ENCODE results near the gene KLF13. TPM values are rescaled to one million over a fixed set of nuclear protein-coding genes. Genes with fewer than 3 reads are reported as not detected.

KLF13 gene
- total RNA-seq, result 21.4 and 33.6 TPM in 2 replicates

DNA sequence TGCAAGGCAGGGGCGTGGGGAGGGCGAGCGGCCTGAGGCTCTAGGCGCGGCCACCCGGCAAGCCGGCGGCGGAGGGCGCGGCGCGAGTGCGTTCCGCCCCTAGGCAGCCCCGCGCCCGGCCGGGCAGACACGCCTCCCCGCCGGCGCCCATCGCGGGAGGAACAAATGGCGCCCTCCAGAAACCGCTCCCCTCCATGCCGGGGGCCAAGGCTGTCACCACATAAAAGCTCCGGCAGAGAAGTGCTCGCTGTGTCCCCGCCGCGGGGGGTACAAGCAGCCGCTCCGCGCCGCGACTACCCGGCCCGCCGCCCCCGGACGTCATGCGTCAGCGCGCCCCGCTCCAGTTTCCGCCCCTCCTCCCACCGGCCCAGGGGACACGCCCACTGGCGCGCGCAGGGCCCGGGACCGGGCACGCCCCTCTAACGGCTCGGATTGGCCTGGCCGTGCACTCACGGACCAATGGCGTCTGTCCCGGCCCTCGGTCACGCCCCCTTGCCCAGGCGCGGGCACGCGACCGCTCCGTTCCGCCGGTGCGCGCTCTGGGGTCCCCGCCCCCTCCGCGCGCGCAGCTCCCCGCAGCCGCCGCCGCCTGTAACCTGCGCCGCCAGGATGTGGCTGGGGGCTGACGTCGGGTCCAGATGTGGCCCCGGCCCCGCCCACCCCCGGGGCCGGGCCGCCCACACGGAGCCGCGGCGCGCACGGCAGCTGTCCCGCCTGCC lies at the start of gene KLF13:
KLF13 (plus strand) TSS at position 680 of the 719 bp plus-strand sequence. CDS start 378 bp downstream, outside the sequence.
- DNase-seq (ENCODE audit: low read depth in 2 of 2), result peak; percentile 93 to 98

DNA sequence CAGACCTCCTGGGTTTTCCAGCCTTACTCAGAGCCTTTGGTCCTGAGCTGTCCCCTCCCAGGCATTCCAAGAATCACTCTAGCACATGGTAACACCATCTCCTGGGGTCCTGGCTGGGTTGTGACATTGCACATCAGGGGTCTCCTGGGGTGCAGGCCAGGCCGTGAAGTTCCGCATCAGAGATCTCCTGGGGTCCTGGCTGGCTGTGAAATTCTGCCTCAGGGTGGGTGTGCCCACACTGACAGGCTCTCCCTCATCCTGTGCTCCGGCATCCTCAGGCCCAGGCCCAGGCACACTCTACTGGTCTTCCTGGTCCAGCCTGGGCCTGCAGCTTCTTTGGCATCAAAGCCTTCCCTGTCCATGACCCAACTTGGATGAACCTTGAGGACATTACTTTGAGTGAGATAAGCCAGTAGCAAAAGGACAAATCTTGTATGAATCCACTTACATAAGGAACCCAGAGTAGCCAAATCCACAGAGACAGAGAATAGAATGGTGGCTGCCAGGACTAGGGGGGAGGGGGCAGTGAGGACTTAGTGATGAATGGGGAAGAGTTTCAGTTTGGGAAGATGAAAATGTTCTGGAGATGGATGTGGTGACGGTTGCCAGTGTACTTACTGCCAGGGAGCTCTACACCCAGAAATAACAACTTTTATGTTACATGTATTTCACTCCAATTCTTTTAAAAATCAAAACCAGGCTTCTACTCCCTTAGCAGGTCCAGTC lies 49.1 kb upstream of the KLF13 start:
- DNase-seq (ENCODE audit: low read depth in 2 of 2), result no peak

DNA sequence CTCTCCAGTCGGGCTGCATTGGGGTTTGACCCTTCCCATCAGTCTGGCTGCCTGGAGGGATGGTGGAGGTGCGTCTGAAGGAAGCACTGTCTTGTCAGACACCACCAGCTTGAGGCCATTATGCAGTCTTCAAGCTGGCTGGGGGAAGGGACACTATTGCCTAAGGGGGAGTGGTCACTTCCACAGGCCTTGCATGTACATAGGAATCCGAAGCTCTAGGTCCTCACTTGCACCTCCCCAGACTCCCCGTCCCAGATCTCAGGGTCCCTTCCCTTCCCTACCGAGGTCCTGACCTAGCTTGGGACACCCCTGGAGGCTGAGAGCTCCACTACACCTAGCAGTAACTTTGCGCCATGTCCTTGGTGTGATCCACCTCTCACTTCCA lies 48.6 kb upstream of the KLF13 start:
- DNase-seq (ENCODE audit: low read depth in 2 of 2), result no peak

DNA sequence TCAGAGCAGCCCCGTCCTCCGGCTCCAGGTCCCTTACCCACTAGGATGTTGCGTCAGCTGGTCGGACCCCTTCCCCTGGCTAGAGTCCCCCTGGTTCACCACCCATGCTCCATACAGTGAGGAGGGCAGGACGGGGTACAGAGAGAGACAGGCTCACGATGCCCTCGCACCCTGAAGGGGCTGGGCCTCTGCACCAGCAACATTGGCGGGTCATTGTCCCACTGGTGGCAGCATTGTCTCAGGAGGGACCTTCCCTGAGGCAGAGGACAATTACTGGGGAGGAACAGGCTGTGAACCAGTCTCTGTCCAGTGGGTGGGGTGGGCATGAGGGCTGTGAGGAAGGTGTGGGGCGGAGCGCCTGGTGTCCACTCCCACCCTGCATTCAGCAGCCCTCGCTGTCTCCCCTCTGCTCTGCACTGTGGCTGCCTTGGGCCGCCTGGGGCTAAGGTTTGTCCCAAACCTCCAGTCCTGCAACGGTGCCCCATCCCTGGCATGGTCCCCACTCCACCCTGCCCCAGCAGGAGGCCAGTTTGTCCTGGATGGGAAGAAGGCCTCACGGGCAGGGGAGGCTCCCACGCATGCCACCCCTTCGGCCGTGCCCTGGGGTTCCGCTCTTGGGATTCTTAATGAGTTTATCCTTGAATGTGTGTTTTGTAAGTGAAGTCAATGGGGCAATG lies 48.0 kb upstream of the KLF13 start:
- DNase-seq (ENCODE audit: low read depth in 2 of 2), result no peak

DNA sequence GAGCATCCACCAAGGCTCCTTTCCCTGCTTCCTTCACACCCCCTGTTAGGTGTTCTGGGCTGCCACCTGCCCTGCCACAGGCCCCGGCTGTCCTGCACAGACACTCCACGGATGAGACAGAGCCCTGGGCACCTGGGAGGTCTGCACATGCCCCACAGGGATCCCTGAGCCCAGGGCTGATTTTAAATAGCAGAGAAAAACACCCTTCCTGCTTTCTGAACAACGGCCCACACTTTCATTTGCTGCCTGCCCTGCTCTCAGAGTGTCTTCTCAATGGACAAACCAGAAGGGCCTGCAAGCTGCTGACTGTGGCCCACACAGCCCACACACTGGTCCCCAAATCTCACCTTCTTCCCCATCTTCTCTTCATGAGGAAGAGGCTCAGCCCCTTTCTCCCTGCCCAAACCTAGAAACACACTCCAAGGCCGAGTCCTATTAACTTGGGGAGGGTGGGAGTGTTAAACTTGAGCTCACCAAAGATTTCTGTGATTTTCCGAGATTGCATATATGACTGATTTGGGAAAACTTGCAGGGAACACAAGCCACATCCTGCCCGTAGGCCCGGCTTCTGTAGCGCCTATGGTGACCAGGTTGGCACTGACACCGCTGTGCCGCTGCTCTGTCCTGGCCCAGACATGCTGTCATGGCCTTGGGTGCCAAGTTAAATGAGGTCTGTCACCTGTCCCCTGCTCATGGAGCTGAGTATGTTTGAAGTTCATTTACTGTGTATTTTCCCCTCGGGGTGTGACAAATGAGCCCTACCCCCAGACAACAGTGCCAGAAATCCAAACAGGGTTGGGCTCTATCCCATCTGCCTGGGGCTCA lies 47.2 kb upstream of the KLF13 start:
- DNase-seq (ENCODE audit: low read depth in 2 of 2), result no peak

DNA sequence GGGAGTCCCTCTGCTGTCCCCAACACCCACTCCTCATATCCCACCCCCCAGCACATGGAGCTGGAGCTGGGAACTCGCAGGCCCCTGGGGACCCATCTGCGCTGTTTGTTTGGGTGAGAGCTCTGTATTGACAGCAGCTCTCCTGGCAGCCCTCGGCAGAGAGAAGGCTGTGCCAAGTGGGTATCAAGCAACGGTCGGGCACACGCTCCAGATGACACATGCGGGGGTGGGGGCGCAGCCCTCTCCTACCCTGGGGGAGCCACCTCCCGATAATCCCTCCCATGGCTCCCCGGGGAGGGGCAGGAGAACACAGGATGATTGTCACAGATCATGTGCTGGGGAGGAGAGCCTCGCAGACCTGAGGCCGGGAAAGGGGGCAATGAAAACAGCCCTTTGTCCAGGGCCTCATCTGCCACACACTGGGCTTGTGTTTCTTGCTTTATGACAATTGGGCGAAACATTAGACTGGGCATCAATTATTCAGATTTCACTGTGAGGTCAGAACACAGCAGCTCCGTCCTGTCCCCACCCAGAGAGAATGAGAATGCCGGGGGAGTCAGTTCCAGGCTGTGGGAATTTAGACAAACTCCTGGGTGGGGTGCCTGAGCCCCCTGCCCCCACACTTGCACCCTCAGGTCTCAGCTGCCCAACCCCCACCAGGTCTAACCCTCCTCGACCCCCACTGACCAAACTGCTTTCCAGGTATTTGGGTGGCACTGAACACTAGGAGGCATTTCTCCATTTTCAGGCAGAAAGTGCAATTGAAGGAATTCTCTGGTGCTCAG lies 46.4 kb upstream of the KLF13 start:
- DNase-seq (ENCODE audit: low read depth in 2 of 2), result no peak

DNA sequence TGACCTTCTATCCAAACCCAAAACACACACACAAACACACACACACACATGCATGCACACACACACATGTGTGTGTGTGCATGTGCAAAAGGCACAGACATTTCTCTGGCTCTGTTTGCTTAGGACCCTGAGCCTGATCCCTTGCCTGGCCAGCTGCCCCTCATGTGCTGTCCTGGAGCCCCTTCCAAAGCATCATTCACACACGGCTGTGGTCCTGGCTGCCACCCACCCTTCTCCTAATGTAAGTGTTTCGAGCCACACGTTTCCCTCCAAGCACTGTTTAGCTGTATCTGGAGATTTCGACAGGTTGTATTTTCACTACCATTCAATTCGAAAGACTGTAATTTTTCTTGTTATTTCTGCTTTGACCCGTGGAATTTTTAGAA lies 45.8 kb upstream of the KLF13 start:
- no peak for DNase-seq (ENCODE audit: low read depth in 2 of 2)

DNA sequence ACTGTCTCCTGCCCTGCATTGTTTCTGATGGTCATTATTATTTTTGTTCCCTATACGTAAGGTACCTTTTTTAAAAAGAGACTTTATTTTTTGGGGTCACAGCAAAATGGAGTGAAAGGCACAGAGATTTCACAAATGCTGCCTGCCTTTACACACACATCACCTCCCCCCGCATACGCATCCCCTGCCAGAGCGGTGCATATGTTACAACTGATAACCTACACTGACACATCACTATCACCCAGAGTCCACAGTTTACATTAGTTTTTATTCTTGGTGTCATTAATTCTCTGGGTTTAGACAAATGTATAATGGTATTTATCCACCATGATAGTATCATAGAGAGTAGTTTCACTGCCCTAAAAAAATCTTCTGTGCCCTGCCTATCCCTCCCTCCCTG lies 43.6 kb upstream of the KLF13 start:
- no peak for DNase-seq (ENCODE audit: low read depth in 2 of 2)

DNA sequence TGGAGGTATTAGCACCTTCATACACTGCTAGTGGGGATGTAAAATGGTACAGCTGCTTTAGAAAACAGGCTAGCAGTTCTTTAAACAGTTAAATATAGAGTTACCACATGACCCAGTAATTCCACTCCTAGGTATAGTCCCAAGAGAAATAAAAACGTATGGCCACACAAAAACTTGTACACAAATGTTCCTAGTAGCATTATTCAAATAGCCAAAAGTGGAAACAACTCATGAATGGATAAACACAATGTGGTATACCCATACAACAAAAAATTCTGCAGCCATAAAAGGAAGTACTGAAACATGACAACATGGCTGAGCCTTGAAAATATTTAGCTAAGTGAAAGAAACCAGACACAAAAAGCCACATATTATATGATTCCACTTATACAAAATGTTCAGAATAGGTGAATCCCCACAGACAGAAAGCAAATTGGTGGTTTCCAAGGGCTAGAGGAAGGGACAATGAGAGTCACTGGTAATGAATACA lies 40.8 kb upstream of the KLF13 start:
- no peak for DNase-seq (ENCODE audit: low read depth in 2 of 2)

DNA sequence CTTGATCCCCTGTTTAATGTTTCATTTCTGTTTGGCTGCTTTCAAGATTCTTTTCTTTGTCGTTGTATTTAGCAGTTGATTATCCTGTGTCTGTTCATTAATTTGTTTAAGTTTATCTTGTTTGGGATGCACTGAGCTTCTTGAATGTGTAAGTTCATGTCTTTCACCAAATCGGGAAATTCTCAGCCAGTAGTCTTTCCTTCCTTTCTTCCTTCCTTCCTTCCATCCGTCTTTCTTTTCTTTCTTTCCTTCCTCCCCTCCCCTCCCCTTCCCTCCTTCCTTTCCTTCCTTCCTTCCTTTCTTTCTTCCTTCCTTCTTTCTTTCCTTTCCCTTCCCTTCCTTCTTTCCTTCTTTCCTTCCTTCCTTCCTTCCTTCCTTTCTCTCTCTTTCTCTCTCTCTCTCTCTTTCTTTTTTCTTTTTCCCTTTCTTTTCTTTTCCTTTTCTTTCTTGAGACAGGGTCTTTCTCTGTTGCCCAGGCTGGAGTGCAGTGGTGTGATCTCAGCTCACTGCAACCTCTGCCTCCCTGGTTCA lies 35.5 kb upstream of the KLF13 start:
- no peak for DNase-seq (ENCODE audit: low read depth in 2 of 2)

DNA sequence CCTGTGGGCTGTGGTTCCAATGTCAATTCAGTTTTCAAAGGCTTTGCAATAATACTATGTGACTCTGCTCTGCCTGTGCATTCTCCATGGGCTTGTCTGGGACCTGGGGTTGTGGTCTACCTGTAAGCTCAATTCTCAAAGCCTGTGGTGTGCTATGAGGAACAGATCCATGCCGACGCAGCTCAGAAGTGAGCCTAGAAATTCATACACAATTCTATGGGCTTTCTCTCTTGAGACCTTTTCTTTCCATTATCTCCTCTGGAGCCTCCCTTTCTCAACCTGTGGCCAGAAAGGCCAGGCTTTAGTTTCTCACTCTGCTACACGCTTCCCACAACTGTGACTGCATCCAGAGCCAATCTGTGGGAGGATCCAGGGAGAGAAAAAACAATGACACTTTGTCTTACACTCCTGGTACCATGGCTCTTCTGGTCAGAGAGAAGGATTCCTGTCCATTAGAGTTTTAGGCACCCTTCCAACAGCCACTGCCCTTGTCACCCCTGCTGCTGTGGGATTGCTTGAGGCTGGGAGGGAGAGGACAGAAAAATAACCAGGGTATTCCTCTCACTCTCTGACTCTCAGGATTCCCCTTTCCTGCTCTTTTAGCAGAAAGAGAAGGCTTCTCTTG lies 34.1 kb upstream of the KLF13 start:
- DNase-seq (ENCODE audit: low read depth in 2 of 2), result no peak

DNA sequence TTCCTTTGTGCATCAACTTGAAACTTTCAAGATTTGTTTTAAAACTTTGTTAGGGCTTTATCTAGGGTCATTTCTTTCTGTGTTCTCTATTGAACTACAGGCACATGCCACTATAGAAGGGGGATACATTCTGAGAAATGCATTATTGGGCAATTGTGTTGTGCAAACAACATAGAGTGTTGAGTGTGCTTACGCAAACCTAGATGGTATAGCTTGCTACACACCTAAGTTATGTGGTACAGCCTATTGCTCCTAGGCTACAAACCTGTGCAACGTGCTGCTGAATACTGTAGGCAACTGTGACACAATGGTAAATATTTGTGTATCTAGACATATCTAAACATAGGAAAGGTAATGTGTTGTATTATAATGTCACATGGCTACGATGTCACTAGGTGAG lies 33.0 kb upstream of the KLF13 start:
- no peak for DNase-seq (ENCODE audit: low read depth in 2 of 2)

DNA sequence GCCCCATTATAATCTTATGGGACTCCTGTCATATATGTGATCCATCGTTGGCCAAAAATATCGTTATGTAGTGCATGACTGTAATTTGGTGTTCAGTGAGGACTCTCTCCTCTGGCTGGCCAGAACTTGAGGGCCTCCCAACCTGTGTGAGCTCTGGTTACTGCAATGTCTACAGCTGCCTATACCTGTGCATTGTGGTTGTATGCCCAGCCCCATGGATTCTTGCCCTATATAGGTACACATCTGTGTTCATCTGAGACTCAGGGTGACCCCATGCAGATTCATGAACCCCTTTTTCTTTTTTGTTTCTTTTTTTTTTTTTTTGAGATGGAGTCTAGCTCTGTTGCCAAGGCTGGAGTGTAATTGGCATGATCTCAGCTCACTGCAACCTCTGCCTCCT lies 32.6 kb upstream of the KLF13 start:
- DNase-seq (ENCODE audit: low read depth in 2 of 2), result no peak

DNA sequence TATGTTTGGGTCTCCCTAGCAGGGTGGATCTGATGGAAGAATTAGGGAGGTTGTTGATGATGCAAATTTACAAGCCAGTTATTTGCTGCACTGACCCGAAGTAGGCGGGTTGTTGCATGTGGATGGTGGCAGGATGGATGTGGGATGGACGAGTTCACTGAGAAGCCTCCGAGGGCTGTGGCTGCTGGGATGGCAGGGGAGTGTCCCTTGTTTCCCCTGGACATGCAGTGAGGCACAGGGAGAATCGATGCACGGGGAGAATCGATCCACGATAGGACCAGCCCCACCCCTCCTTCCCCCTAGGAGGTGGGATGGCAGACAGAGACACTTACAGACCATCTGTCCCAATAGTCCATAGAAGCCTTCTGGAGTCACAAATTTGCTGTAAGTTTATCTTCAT lies 31.0 kb upstream of the KLF13 start:
- no peak for DNase-seq (ENCODE audit: low read depth in 2 of 2)

DNA sequence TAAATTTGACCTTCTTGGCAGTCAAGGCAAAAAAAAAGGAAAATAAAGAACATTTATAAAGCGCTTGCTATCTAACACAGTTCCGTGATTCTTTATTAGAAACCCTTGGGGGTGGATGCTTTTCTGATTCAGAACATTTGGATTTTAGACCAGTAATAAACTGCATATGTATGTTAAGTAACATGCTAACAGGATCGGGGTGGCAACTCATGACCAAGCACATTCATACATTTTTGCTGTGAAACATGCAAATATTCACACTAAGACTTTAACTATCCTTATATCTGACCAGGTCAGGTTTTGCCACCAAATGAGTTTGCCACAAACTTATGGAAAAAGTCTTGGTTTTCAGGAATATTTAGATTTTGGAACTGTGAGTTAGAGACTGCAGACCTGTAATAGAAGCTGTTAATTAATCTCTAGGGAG lies 30.4 kb upstream of the KLF13 start:
- no peak for DNase-seq (ENCODE audit: low read depth in 2 of 2)

DNA sequence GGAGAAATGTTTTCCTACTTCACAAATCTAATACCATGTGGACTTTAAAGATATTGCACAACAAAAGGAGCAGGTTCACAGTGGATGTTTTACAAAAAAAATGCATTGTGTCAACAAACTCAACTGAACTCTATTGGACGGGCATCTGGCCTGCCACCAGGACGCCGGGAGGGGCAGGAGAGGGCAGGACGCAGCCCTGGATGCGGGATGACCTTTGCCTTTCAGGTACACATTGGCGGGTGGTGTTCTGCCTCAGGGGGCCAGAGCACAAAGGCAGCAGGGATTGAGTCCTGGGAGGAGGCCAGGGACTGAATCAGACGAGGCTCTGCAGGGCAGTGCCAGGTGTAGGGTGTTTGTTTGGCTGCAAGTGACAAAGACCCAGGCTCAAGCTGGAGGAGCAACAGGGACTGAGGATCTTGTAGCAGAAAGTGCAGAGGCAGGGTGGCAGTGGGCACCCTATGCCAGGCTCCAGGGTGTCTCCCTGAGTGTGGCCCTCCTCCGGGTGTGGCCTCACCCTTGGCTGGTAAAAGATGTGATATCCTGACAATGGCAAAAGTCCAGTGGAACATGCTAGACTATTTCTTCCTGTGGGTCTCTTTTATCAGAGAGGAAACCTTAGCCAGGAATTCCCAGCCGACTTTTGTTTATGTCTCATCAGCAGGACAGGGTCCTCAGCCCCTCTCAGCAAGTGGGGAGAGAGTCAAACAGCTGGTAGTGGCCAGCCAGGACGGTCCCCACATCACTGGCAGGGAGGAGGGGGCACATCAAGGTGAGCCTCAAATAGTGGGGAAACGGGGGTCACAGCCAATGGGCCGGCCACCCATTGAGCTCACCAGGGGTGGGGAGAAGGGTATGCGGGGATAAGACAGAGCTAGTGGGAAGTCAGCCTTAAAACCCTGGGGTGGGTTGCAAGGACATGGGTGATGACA lies 29.7 kb upstream of the KLF13 start:
- peak; percentile 72 to 92 for DNase-seq (ENCODE audit: low read depth in 2 of 2)

DNA sequence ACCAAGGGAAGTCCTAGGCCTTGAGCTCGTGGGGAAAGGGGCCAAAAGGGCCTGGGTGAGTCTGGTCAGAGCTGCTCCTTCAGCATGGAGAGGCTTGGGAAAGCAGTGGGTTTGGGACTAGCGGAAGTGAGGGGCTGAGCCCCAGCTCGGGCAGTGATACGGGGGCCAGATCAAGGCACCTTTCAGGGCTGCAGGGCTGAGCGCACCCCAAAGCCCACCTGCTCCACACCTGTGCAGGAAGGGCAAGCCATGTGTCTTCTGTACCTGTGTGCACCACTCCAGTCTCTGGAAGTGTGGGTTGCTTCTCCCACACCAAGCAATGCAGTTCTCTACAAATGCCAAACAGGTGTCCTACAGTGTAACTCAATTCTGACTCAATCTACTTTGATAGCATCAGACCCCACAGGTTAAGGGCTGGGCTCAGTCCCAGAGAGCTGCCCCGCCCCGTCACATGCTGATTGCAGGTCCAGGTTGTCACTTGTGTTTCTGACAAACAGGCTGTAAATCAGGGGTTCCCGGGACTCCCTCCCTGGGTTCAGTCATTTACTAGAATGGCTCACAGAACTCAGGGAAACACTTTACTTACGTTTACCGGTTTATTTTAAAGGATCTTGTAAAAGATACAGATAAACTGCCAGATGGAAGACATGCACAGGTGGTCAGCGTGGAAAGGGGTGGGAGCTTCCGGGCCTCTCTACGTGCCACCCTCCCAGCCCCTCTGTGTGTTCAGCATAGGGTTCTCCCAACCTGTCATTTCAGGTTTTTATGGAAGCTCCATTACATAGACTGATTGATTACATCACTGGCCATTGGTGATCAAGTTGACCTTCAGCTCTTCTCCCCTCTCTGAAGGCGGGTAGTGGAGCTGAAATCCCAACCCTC lies 28.8 kb upstream of the KLF13 start:
- no peak for DNase-seq (ENCODE audit: low read depth in 2 of 2)

DNA sequence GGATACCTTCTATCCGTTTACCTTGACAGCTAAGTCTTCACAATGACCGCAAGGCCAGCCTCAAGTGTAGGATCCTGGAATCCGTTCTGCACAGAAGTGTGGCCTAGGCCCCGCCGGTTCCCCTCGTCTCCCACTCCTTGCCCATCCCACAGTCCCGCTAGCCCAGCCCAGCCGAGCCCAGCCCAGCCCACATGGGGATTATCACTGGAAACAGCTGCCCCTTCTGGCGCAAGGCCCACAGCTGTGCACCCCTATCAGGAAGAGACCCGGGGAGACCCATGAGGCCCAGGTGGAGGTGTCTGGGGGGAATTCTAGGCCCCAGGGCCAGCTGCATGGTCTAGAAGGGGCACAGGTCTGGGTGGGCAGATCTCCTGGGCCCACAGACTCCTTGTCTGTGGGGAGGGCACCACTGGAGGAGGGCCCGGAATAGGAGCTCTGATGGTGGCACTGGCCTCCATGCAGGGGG lies 27.9 kb upstream of the KLF13 start:
- no peak for DNase-seq (ENCODE audit: low read depth in 2 of 2)
